Measurements from ENCODE around the gene CRTC1. TPM values are rescaled to one million over a fixed set of nuclear protein-coding genes. Genes with fewer than 3 reads are reported as not detected.

Gene CRTC1
- polyA plus RNA-seq, 2 of the 4 experiments (the other 2 are of a cell fraction) = 0.87 to 4.0 TPM

DNA sequence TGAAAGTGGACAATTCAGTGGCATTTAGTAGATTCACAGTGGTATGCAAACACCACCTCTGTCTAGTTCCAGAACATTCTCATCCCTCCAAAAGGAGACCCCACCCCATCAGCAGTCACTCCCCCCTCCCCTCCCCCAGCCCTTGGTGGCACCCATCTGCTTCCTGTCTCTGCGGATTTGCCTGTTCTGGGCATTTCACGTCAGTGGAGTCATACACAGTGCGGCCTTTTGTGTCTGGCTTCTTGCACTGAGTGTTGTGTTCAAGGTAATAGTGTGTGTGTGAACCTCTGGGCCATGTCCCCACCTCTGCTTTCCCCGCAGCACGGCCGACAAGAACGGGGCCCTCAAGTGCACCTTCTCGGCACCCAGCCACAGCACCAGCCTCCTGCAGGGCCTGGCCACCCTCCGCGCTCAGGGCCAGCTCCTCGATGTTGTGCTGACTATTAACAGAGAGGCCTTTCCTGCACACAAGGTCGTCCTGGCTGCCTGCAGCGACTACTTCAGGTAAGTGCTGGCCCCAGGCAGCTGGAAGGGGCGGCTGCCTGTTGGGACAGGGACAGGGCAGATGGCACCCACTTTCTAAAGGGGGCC, 19.4 kb upstream of the CRTC1 start:
- H3K4me1 ChIP-seq = peaks cover 37% of the 10 kb centered on the region
- TF ChIP-seq RAD21 (conservative IDR thresholded peaks at IDR 0.05 in 1 of 2, IDR thresholded peaks at IDR 0.05 in 1 of 2) (no peak), FOSL2 (IDR thresholded peaks at IDR 0.05) (no peak), FOSL2 (CRISPR knock-in tag; IDR thresholded peaks at IDR 0.05) (no peak), NR3C1 (IDR thresholded peaks at IDR 0.05) (no peak), GATA3 (IDR thresholded peaks at IDR 0.05; ENCODE audit: borderline replicate concordance) (no peak), PHF8 (IDR thresholded peaks at IDR 0.05; ENCODE audit: borderline replicate concordance, low read depth) (no peak), EHMT2 (IDR thresholded peaks at IDR 0.05; ENCODE audit: low read depth) (no peak), HEYL (CRISPR knock-in tag; IDR thresholded peaks at IDR 0.05) (no peak), KDM1A (IDR thresholded peaks at IDR 0.05; ENCODE audit: low read depth) (no peak), CBX8 (IDR thresholded peaks at IDR 0.05) (no peak), HOXA7 (CRISPR knock-in tag; IDR thresholded peaks at IDR 0.05) (no peak), CBX2 (IDR thresholded peaks at IDR 0.05; ENCODE audit: borderline replicate concordance, low read depth) (no peak), TFCP2L1 (CRISPR knock-in tag; IDR thresholded peaks at IDR 0.05) (no peak), HOXB13 (CRISPR knock-in tag; IDR thresholded peaks at IDR 0.05; ENCODE audit: low read depth) (no peak), RNF2 (IDR thresholded peaks at IDR 0.05; ENCODE audit: borderline replicate concordance, low read depth) (no peak), JUNB (IDR thresholded peaks at IDR 0.05) (no peak)
- TF ChIP-seq, protein P1, sequence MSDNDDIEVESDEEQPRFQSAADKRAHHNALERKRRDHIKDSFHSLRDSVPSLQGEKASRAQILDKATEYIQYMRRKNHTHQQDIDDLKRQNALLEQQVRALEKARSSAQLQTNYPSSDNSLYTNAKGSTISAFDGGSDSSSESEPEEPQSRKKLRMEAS (IDR thresholded peaks at IDR 0.05) = no peak
- TF ChIP-seq, protein P2, sequence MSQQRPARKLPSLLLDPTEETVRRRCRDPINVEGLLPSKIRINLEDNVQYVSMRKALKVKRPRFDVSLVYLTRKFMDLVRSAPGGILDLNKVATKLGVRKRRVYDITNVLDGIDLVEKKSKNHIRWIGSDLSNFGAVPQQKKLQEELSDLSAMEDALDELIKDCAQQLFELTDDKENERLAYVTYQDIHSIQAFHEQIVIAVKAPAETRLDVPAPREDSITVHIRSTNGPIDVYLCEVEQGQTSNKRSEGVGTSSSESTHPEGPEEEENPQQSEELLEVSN (IDR thresholded peaks at IDR 0.05; ENCODE audit: borderline replicate concordance, low read depth) = no peak
- H3K27ac ChIP-seq = peak overlapping the region in 1 of 2 experiments; percentile 80; a peak in 3 of 6 replicates
- ChIA-PET POLR2A (no interaction called here), CTCF (no interaction called here)
- no peak overlapping the region for H3K4me3 ChIP-seq
- no peak for ATAC-seq
- no peaks in the 10 kb centered on the region for H3K9me3 ChIP-seq
- no peak overlapping the region for H3K4me2 ChIP-seq
- no peak for DNase-seq (ENCODE audit: low read depth in 1 of 2, low spot score in 1 of 2)
- WGBS (ENCODE audit: missing lambda C conversion rate) = 88% methylated on average over 6 of the region's 14 CpGs
- FAIRE-seq = no peak

DNA sequence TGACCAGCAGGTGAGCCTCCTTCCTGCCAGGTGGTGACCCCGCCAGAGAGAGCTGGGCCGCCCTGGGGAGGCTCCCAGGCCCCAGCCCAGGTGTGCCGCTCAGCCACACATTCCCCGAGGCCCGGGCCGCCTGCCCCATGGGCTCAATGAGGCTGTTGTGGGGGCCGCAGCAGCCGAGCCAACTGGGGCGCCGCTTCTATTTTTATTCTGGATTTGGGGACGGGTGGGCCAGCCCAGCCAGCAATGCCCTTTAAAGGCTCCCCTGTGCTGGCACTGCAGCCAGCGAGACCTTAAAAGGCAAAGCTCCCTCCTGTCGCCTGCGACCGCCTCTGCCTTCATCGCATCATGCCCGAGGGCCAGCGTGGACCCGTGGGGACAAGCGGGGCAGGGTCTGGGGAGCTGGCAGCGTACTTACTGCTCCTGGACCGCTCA, 17.7 kb upstream of the CRTC1 start:
- Histone ChIP-seq H3K4me3 (no peak overlapping the region), H3K4me2 (no peak overlapping the region), H3K9me3 (no peaks in the 10 kb centered on the region), H3K27ac (no peak overlapping the region), H3K4me1 (peaks cover 20% of the 10 kb centered on the region)
- DNase-seq (ENCODE audit: low read depth in 1 of 2, low spot score in 1 of 2) (no peak), ATAC-seq (no peak), FAIRE-seq (no peak)
- ChIA-PET POLR2A (no interaction called here), CTCF (interaction anchor here (1.2 kb wide), 1 partner anchor 11 kb away, joined by 3 read pairs; no protein-coding TSS in a partner anchor)
- WGBS (ENCODE audit: missing lambda C conversion rate) = 78% methylated on average over 7 of the region's 22 CpGs
- TF ChIP-seq GATA3 (IDR thresholded peaks at IDR 0.05; ENCODE audit: borderline replicate concordance) = no peak
- no peak for TF ChIP-seq CBX8 (IDR thresholded peaks at IDR 0.05)
- no peak for TF ChIP-seq EP300 (IDR thresholded peaks at IDR 0.05)
- TF ChIP-seq MYC (IDR thresholded peaks at IDR 0.05; ENCODE audit: borderline replicate concordance, low read length) = no peak

DNA sequence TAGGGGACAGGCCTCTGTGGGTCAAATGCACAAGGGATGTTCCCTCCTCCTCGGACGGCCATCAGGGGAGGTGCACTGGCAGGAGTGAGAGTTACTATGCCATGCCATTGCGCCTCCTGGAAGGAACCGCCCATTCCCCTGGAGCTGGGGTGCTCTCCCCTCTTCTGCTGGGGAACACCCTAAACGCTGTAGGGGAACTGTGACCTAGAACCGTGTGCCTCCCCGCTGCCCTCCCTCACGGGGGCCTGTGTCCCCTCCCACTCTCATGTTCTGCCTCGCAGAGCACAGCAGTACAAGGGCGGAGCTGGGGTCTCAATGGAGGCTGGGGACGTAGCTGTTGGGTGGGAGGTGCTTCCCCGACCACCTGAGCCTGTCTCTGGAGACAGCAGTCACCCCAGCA, 17.2 kb upstream of the CRTC1 start:
- Histone ChIP-seq H3K27ac (no peak overlapping the region), H3K4me1 (peaks cover 14% of the 10 kb centered on the region), H3K4me3 (no peak overlapping the region), H3K9me3 (no peaks in the 10 kb centered on the region), H3K4me2 (no peak overlapping the region)
- TF ChIP-seq POLR2A (IDR thresholded peaks at IDR 0.05; ENCODE audit: low read length) = no peak
- 69% methylated on average over 11 of the region's 12 CpGs for WGBS (ENCODE audit: missing lambda C conversion rate)
- ChIA-PET POLR2A (no interaction called here), CTCF (no interaction called here)
- ATAC-seq (no peak), FAIRE-seq (no peak), DNase-seq (ENCODE audit: low read depth in 1 of 2, low spot score in 1 of 2) (no peak)

DNA sequence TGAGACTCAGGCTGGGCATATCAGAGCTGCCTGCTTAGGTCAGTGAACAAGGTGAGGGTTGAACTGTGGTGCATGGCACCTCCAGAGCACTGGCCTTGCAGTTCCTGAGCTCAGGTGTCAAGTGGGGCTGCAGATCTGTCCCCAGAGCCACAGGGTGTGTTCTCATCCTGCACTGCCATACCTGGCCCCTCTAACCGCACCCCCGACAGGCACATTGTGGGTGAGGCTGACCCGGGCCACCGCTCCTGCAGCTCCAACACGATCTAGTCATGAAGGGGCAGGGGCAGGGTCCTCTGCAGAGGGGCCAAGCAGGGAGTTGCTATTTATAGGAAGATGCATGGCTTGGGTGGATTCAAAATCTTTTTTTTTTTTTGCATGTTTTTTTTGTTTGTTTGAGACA, 16.7 kb upstream of the CRTC1 start:
- Histone ChIP-seq H3K4me2 (no peak overlapping the region), H3K27ac (no peak overlapping the region), H3K4me1 (peaks cover 13% of the 10 kb centered on the region), H3K9me3 (no peaks in the 10 kb centered on the region), H3K4me3 (no peak overlapping the region)
- ATAC-seq (no peak), FAIRE-seq (no peak), DNase-seq (ENCODE audit: low read depth in 1 of 2, low spot score in 1 of 2) (no peak)
- ChIA-PET POLR2A (no interaction called here), CTCF (no interaction called here)
- 88% methylated on average over 5 of the region's 5 CpGs for WGBS (ENCODE audit: missing lambda C conversion rate)
- TF ChIP-seq ESRRA (IDR thresholded peaks at IDR 0.05; ENCODE audit: borderline replicate concordance, low read length) = no peak
- no peak for TF ChIP-seq POLR2A (IDR thresholded peaks at IDR 0.05; ENCODE audit: low read length)
- TF ChIP-seq FOSB (CRISPR knock-in tag; IDR thresholded peaks at IDR 0.05) = no peak
- TF ChIP-seq RNF2 (IDR thresholded peaks at IDR 0.05; ENCODE audit: borderline replicate concordance, low read depth) = no peak
- TF ChIP-seq EP300 (IDR thresholded peaks at IDR 0.05) = no peak

Data from A549 (cell line).